Subcutaneous abdominal adipose tissue (tissue), 5 donors: Measurements from ENCODE around the gene CHST9.

Experiments
- H3K27ac ChIP-seq: one replicate; pipeline ENCODE4 v1.7.0; 2013; ENCODE audit warnings: low read depth, mild to moderate bottlenecking, inconsistent platforms, low read length, moderate library complexity
- H3K27me3 ChIP-seq, 5 donors: one replicate each; pipeline ENCODE4 v1.7.0; 2013; ENCODE audit warnings: low read length in 5 of 5, inconsistent platforms in 1 of 5; ENCODE audit not compliant: control insufficient read depth in 5 of 5, insufficient read depth in 4 of 5
- H3K36me3 ChIP-seq, 5 donors: one replicate each; pipeline ENCODE4 v1.7.0; 2013; ENCODE audit warnings: low read length in 5 of 5; ENCODE audit not compliant: control insufficient read depth in 5 of 5, insufficient read depth in 5 of 5
- H3K4me1 ChIP-seq, 5 donors: one replicate each; pipeline ENCODE4 v1.7.0; 2013; ENCODE audit warnings: low read length in 5 of 5, mild to moderate bottlenecking in 3 of 5, moderate library complexity in 1 of 5; ENCODE audit not compliant: control insufficient read depth in 5 of 5, insufficient read depth in 5 of 5
- H3K4me3 ChIP-seq, 5 donors: one replicate each; pipeline ENCODE4 v1.7.0; 2013; ENCODE audit warnings: low read length in 5 of 5, low read depth in 1 of 5
- H3K9ac ChIP-seq, 5 donors: one replicate each; pipeline ENCODE4 v1.7.0; 2013; ENCODE audit warnings: low read length in 5 of 5, mild to moderate bottlenecking in 4 of 5, moderate library complexity in 3 of 5
- H3K9me3 ChIP-seq, 5 donors: one replicate each; pipeline ENCODE4 v1.7.0; 2013; ENCODE audit warnings: low read length in 5 of 5; ENCODE audit not compliant: control insufficient read depth in 5 of 5
- donor health status: healthy.
- donor health status: healthy.
- donor health status: healthy.
- donor health status: healthy.
- donor health status: healthy.

Gene CHST9

GRCh38 chr18:27141876-27142275, 43.2 kb downstream of the CHST9 start:
- H3K4me1 ChIP-seq = no peaks in the 10 kb centered on the region
- H3K9me3 ChIP-seq = no peaks in the 10 kb centered on the region
- H3K36me3 ChIP-seq = no peaks in the 10 kb centered on the region
- H3K9ac ChIP-seq = no peak overlapping the region
- no peak overlapping the region for H3K27ac ChIP-seq
- no peaks in the 10 kb centered on the region for H3K27me3 ChIP-seq
- no peak overlapping the region for H3K4me3 ChIP-seq

- no peaks in the 10 kb centered on the region for H3K36me3 ChIP-seq
- no peaks in the 10 kb centered on the region for H3K27me3 ChIP-seq
- H3K9me3 ChIP-seq = no peaks in the 10 kb centered on the region
- no peak overlapping the region for H3K4me3 ChIP-seq
- H3K4me1 ChIP-seq = no peaks in the 10 kb centered on the region
- no peak overlapping the region for H3K27ac ChIP-seq
- H3K9ac ChIP-seq = no peak overlapping the region
Observed at GRCh38 chr18:27138079-27138478, 47.0 kb downstream of the CHST9 start.

GRCh38 chr18:27136208-27136535, 48.9 kb downstream of the CHST9 start:
- no peaks in the 10 kb centered on the region for H3K4me1 ChIP-seq
- H3K36me3 ChIP-seq = no peaks in the 10 kb centered on the region
- no peak overlapping the region for H3K4me3 ChIP-seq
- no peaks in the 10 kb centered on the region for H3K9me3 ChIP-seq
- H3K27ac ChIP-seq = no peak overlapping the region
- no peak overlapping the region for H3K9ac ChIP-seq
- H3K27me3 ChIP-seq = no peaks in the 10 kb centered on the region

GRCh38 chr18:27135504-27136207, 49.5 kb downstream of the CHST9 start:
- H3K4me3 ChIP-seq = no peak overlapping the region
- H3K9ac ChIP-seq = no peak overlapping the region
- H3K4me1 ChIP-seq = no peaks in the 10 kb centered on the region
- H3K9me3 ChIP-seq = no peaks in the 10 kb centered on the region
- no peaks in the 10 kb centered on the region for H3K27me3 ChIP-seq
- H3K27ac ChIP-seq = no peak overlapping the region
- H3K36me3 ChIP-seq = no peaks in the 10 kb centered on the region

- Histone ChIP-seq H3K4me1 (no peaks in the 10 kb centered on the region), H3K36me3 (no peaks in the 10 kb centered on the region), H3K4me3 (no peak overlapping the region), H3K27ac (no peak overlapping the region), H3K9ac (no peak overlapping the region), H3K9me3 (no peaks in the 10 kb centered on the region), H3K27me3 (no peaks in the 10 kb centered on the region)
Observed at GRCh38 chr18:27130065-27130630, 55.0 kb downstream of the CHST9 start.

- no peak overlapping the region for H3K4me3 ChIP-seq
- no peaks in the 10 kb centered on the region for H3K36me3 ChIP-seq
- no peaks in the 10 kb centered on the region for H3K4me1 ChIP-seq
- H3K9me3 ChIP-seq = no peaks in the 10 kb centered on the region
- no peaks in the 10 kb centered on the region for H3K27me3 ChIP-seq
- no peak overlapping the region for H3K9ac ChIP-seq
- H3K27ac ChIP-seq = no peak overlapping the region
Observed at GRCh38 chr18:27124196-27124595, 60.9 kb downstream of the CHST9 start.

- Histone ChIP-seq H3K4me1 (no peaks in the 10 kb centered on the region), H3K27me3 (no peaks in the 10 kb centered on the region), H3K27ac (no peak overlapping the region), H3K9ac (no peak overlapping the region), H3K4me3 (no peak overlapping the region), H3K9me3 (no peaks in the 10 kb centered on the region), H3K36me3 (no peaks in the 10 kb centered on the region)
Observed at GRCh38 chr18:27121108-27121507, 64.0 kb downstream of the CHST9 start.

GRCh38 chr18:27120246-27120645, 64.9 kb downstream of the CHST9 start:
- Histone ChIP-seq H3K9ac (no peak overlapping the region), H3K27ac (no peak overlapping the region), H3K27me3 (no peaks in the 10 kb centered on the region), H3K4me3 (no peak overlapping the region), H3K9me3 (no peaks in the 10 kb centered on the region), H3K4me1 (no peaks in the 10 kb centered on the region), H3K36me3 (no peaks in the 10 kb centered on the region)

- Histone ChIP-seq H3K9me3 (no peaks in the 10 kb centered on the region), H3K4me1 (no peaks in the 10 kb centered on the region), H3K27ac (no peak overlapping the region), H3K9ac (no peak overlapping the region), H3K36me3 (no peaks in the 10 kb centered on the region), H3K4me3 (no peak overlapping the region), H3K27me3 (no peaks in the 10 kb centered on the region)
Observed at GRCh38 chr18:27118973-27119372, 66.1 kb downstream of the CHST9 start.

- Histone ChIP-seq H3K9ac (no peak overlapping the region), H3K4me1 (no peaks in the 10 kb centered on the region), H3K27me3 (no peaks in the 10 kb centered on the region), H3K36me3 (no peaks in the 10 kb centered on the region), H3K4me3 (no peak overlapping the region), H3K9me3 (peaks cover 0 to 5% (median 0%) of the 10 kb centered on the region in 5 donors), H3K27ac (no peak overlapping the region)
Observed at GRCh38 chr18:27114842-27115241, 70.3 kb downstream of the CHST9 start.
